ENCODE results near the gene CYP4A22. TPM values are rescaled to one million over a fixed set of nuclear protein-coding genes. Genes with fewer than 3 reads are reported as not detected.

Gene CYP4A22
- total RNA-seq, 2 donors from 2014 or later, result not detected

GRCh38 chr1:47182676-47183235 lies 45.5 kb downstream of the CYP4A22 start:
- 58% methylated on average over 7 of the region's 7 CpGs for WGBS
- H3K36me3 ChIP-seq, result no peaks in the 10 kb centered on the region
- TF ChIP-seq POLR2A (IDR thresholded peaks at IDR 0.05) (no peak), POLR2AphosphoS5 (IDR thresholded peaks at IDR 0.05) (no peak)
- TF ChIP-seq, protein P1, sequence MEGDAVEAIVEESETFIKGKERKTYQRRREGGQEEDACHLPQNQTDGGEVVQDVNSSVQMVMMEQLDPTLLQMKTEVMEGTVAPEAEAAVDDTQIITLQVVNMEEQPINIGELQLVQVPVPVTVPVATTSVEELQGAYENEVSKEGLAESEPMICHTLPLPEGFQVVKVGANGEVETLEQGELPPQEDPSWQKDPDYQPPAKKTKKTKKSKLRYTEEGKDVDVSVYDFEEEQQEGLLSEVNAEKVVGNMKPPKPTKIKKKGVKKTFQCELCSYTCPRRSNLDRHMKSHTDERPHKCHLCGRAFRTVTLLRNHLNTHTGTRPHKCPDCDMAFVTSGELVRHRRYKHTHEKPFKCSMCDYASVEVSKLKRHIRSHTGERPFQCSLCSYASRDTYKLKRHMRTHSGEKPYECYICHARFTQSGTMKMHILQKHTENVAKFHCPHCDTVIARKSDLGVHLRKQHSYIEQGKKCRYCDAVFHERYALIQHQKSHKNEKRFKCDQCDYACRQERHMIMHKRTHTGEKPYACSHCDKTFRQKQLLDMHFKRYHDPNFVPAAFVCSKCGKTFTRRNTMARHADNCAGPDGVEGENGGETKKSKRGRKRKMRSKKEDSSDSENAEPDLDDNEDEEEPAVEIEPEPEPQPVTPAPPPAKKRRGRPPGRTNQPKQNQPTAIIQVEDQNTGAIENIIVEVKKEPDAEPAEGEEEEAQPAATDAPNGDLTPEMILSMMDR (IDR thresholded peaks at IDR 0.05), result no peak
- no peaks in the 10 kb centered on the region for H3K27me3 ChIP-seq (replicated peaks; ENCODE audit: insufficient read depth)
- intact Hi-C loops (cut with DNase I), result loop anchor here (10.0 kb wide), 1 partner anchor 142 kb away; no protein-coding TSS in a partner anchor
- no peak overlapping the region for H3K27ac ChIP-seq
- no peaks in the 10 kb centered on the region for H3K4me1 ChIP-seq (replicated peaks)
- no peak overlapping the region for H3K4me3 ChIP-seq
- no peaks in the 10 kb centered on the region for H3K9me3 ChIP-seq
- no peak for DNase-seq (ENCODE audit: low spot score)

- Histone ChIP-seq H3K27ac (no peak overlapping the region), H3K27me3 (replicated peaks; ENCODE audit: insufficient read depth) (no peaks in the 10 kb centered on the region), H3K4me3 (no peak overlapping the region), H3K9me3 (no peaks in the 10 kb centered on the region), H3K36me3 (no peaks in the 10 kb centered on the region), H3K4me1 (replicated peaks) (no peaks in the 10 kb centered on the region)
- 76% methylated on average over 11 of the region's 11 CpGs for WGBS
- no peak for DNase-seq (ENCODE audit: low spot score)
- no peak for TF ChIP-seq POLR2AphosphoS5 (IDR thresholded peaks at IDR 0.05)
- TF ChIP-seq POLR2A (IDR thresholded peaks at IDR 0.05), result no peak
- TF ChIP-seq, protein P1 (IDR thresholded peaks at IDR 0.05), result no peak
- intact Hi-C loops (cut with DNase I), result loop anchor here (10.0 kb wide), 1 partner anchor 141 kb away; no protein-coding TSS in a partner anchor
Measured at GRCh38 chr1:47183308-47184089, 46.3 kb downstream of the CYP4A22 start.

- 81% methylated on average over 5 of the region's 5 CpGs for WGBS
- no peaks in the 10 kb centered on the region for H3K36me3 ChIP-seq
- H3K4me1 ChIP-seq (replicated peaks), result no peaks in the 10 kb centered on the region
- H3K27me3 ChIP-seq (replicated peaks; ENCODE audit: insufficient read depth), result no peaks in the 10 kb centered on the region
- TF ChIP-seq POLR2AphosphoS5 (IDR thresholded peaks at IDR 0.05), result no peak
- TF ChIP-seq, protein P1 (IDR thresholded peaks at IDR 0.05), result no peak
- no peak for TF ChIP-seq POLR2A (IDR thresholded peaks at IDR 0.05)
- H3K27ac ChIP-seq, result no peak overlapping the region
- no peaks in the 10 kb centered on the region for H3K9me3 ChIP-seq
- no peak for DNase-seq (ENCODE audit: low spot score)
- intact Hi-C loops (cut with DNase I), result loop anchor here (10.0 kb wide), 1 partner anchor 141 kb away; no protein-coding TSS in a partner anchor
- no peak overlapping the region for H3K4me3 ChIP-seq
Measured at GRCh38 chr1:47184090-47184821, 47.0 kb downstream of the CYP4A22 start.

- Histone ChIP-seq H3K4me1 (replicated peaks) (no peaks in the 10 kb centered on the region), H3K27ac (no peak overlapping the region), H3K4me3 (no peak overlapping the region), H3K27me3 (replicated peaks; ENCODE audit: insufficient read depth) (no peaks in the 10 kb centered on the region), H3K9me3 (no peaks in the 10 kb centered on the region), H3K36me3 (no peaks in the 10 kb centered on the region)
- intact Hi-C loops (cut with DNase I), result loop anchor here (10.0 kb wide), 1 partner anchor 140 kb away; no protein-coding TSS in a partner anchor
- TF ChIP-seq POLR2AphosphoS5 (IDR thresholded peaks at IDR 0.05) (no peak), POLR2A (IDR thresholded peaks at IDR 0.05) (no peak)
- TF ChIP-seq, protein P1 (IDR thresholded peaks at IDR 0.05), result no peak
- DNase-seq (ENCODE audit: low spot score), result no peak
- WGBS, result 83% methylated on average over 14 of the region's 14 CpGs
Measured at GRCh38 chr1:47184822-47185677, 47.8 kb downstream of the CYP4A22 start.
